IMR-90 (cell line): Measurements from ENCODE around the gene SERTAD4. TPM values are rescaled to one million over a fixed set of nuclear protein-coding genes. Genes with fewer than 3 reads are reported as not detected.

Experiments
- ATAC-seq: fragments of 200-7000 bp; cut with Tn5 transposase; 2 replicates; pipeline ENCODE4 v1.9.1; 2020; ENCODE audit warnings: low read depth, mild to moderate bottlenecking, moderate library complexity
- BruUV-seq: library from RNA; stranded (reverse); fragments of 400-500 nt; replicated peaks from 2 replicates; lab custom pipeline; 2021; lab: Mats Ljungman, UMichigan
- CTCF ChIA-PET: fragments of 300-600 bp; formaldehyde crosslinking; extraction: SDS; loops from one replicate; lab custom pipeline; 2021; ENCODE audit warnings: antibody characterized with exemption; lab: Yijun Ruan, JAX
- POLR2A ChIA-PET: fragments of 300-600 bp; sonication (Branson Sonifier 250); formaldehyde crosslinking; loops from one replicate; lab custom pipeline; 2022; ENCODE audit warnings: antibody characterized with exemption; ENCODE audit not compliant: unreplicated experiment; lab: Charles Lee
- DNase-seq: peaks from one replicate; pipeline ENCODE4 v3.0.0; 2013
- H2AFZ ChIP-seq: replicated peaks from 2 replicates; pipeline ENCODE3; 2013; ENCODE audit warnings: low read length, mild to moderate bottlenecking; ENCODE audit not compliant: poor library complexity
- H2AK5ac ChIP-seq: 2 replicates; pipeline ENCODE4 v1.6.1; 2013; ENCODE audit warnings: low read depth, low read length, inconsistent platforms
- H2AK9ac ChIP-seq: replicated peaks from 2 replicates; pipeline ENCODE3; 2013; ENCODE audit warnings: mild to moderate bottlenecking, low read depth, low read length, moderate library complexity; ENCODE audit not compliant: poor library complexity
- H2BK120ac ChIP-seq: 2 replicates; pipeline ENCODE4 v1.6.1; 2013; ENCODE audit warnings: low read depth, low read length, inconsistent platforms
- H2BK15ac ChIP-seq: 3 replicates; pipeline ENCODE4 v1.6.1; 2013; ENCODE audit warnings: low read depth, low read length, inconsistent platforms
- H2BK20ac ChIP-seq: 2 replicates; pipeline ENCODE4 v1.6.1; 2013; ENCODE audit warnings: low read depth, mild to moderate bottlenecking, inconsistent platforms, low read length, moderate library complexity
- H2BK5ac ChIP-seq: 2 replicates; pipeline ENCODE4 v1.6.1; 2013; ENCODE audit warnings: mild to moderate bottlenecking, low read depth, low read length, inconsistent platforms; ENCODE audit not compliant: poor library complexity, severe bottlenecking
- H3K14ac ChIP-seq: replicated peaks from 2 replicates; pipeline ENCODE4 v1.6.1; 2013; ENCODE audit warnings: low read depth, low read length, inconsistent platforms
- H3K18ac ChIP-seq: 2 replicates; pipeline ENCODE4 v1.6.1; 2013; ENCODE audit warnings: low read depth, low read length, control low read depth
- H3K23ac ChIP-seq: 2 replicates; pipeline ENCODE4 v1.6.1; 2013; ENCODE audit warnings: low read depth, low read length, inconsistent platforms
- H3K27ac ChIP-seq: 2 replicates; pipeline ENCODE4 v1.5.1; 2013; ENCODE audit warnings: mild to moderate bottlenecking, control low read depth, low read length; ENCODE audit not compliant: insufficient read depth
- H3K27me3 ChIP-seq: 2 replicates; pipeline ENCODE4 v1.6.1; 2013; ENCODE audit warnings: low read length; ENCODE audit not compliant: control insufficient read depth, insufficient read depth
- H3K36me3 ChIP-seq: 2 replicates; pipeline ENCODE4 v1.6.1; 2013; ENCODE audit warnings: low read length, mixed read lengths; ENCODE audit not compliant: control insufficient read depth, insufficient read depth
- H3K4ac ChIP-seq: 2 replicates; pipeline ENCODE4 v1.6.1; 2013; ENCODE audit warnings: low read depth, low read length, inconsistent platforms
- H3K4me1 ChIP-seq: 2 replicates; pipeline ENCODE4 v1.6.1; 2013; ENCODE audit warnings: low read length, mixed read lengths; ENCODE audit not compliant: control insufficient read depth, insufficient read depth
- H3K4me2 ChIP-seq: 2 replicates; pipeline ENCODE4 v1.6.1; 2013; ENCODE audit warnings: low read depth, mild to moderate bottlenecking, control low read depth, low read length, moderate library complexity
- H3K4me3 ChIP-seq: 2 replicates; pipeline ENCODE4 v1.5.1; 2013; ENCODE audit warnings: low read depth, mild to moderate bottlenecking, control low read depth, low read length, moderate library complexity; ENCODE audit not compliant: insufficient read depth
- H3K56ac ChIP-seq: 2 replicates; pipeline ENCODE4 v1.6.1; 2013; ENCODE audit warnings: low read length, inconsistent platforms; ENCODE audit not compliant: insufficient read depth; ENCODE audit errors: extremely low read depth
- H3K79me1 ChIP-seq, 2 experiments: 2 replicates each; pipeline ENCODE4 v1.6.1; 2013; ENCODE audit warnings: low read length in 2 of 2, inconsistent platforms in 1 of 2, low read depth in 1 of 2
- H3K9ac ChIP-seq: 2 replicates; pipeline ENCODE4 v1.6.1; 2013; ENCODE audit warnings: low read depth, low read length, control low read depth
- H3K9me1 ChIP-seq: 2 replicates; pipeline ENCODE4 v1.6.1; 2013; ENCODE audit warnings: low read length, inconsistent platforms; ENCODE audit not compliant: insufficient read depth
- H3K9me3 ChIP-seq: 2 replicates; pipeline ENCODE4 v1.6.1; 2013; ENCODE audit warnings: low read length; ENCODE audit not compliant: control insufficient read depth, insufficient read depth
- H4K20me1 ChIP-seq: 2 replicates; pipeline ENCODE4 v1.6.1; 2013; ENCODE audit warnings: low read length, inconsistent platforms; ENCODE audit not compliant: insufficient read depth
- H4K5ac ChIP-seq: 2 replicates; pipeline ENCODE4 v1.6.1; 2013; ENCODE audit warnings: mild to moderate bottlenecking, low read depth, low read length, control low read depth
- H4K8ac ChIP-seq, 2 experiments: 2 replicates each; pipeline ENCODE4 v1.6.1; 2013; ENCODE audit warnings: low read depth in 2 of 2, low read length in 2 of 2, control low read depth in 1 of 2, inconsistent platforms in 1 of 2
- H4K91ac ChIP-seq: 2 replicates; pipeline ENCODE4 v1.6.1; 2013; ENCODE audit warnings: low read depth, low read length, inconsistent platforms; ENCODE audit not compliant: insufficient read depth
- CEBPB ChIP-seq: IDR thresholded peaks from 2 replicates; pipeline ENCODE4 v1.6.1; 2012; ENCODE audit warnings: low read depth, low read length, improper control_type of control experiment
- ELK1 ChIP-seq: fragments of 150-350 bp; IDR thresholded peaks from 2 replicates; pipeline ENCODE4 v1.6.1; 2016; ENCODE audit warnings: low read depth, mild to moderate bottlenecking, low read length, moderate library complexity, borderline replicate concordance
- USF2 ChIP-seq: fragments of 150-350 bp; IDR thresholded peaks from 2 replicates; pipeline ENCODE4 v1.6.1; 2017; ENCODE audit warnings: mild to moderate bottlenecking, antibody characterized with exemption, low read length, low read depth
- WGBS, 2 experiments: methylation state at CpG; one replicate each; pipeline versions ENCODE4 v1.1.5 to v1.1.7; 2013; ENCODE audit warnings: missing lambda C conversion rate in 2 of 2; ENCODE audit not compliant: insufficient read length in 1 of 2; ENCODE audit errors: extremely low coverage in 2 of 2; 5-methylcytosine and 5-hydroxymethylcytosine counted together
- dilution Hi-C: fragments of 300-500 bp; cut with HindIII; formaldehyde crosslinking; loops from one replicate; pipeline ENCODE4 v1.14.3; 2018; ENCODE audit warnings: low sequenced_read_pairs; ENCODE audit not compliant: unreplicated experiment
- in situ Hi-C: fragments of 300-500 bp; cut with MboI; formaldehyde crosslinking; loops from 3 replicates; pipeline ENCODE4 v1.14.3; 2019; ENCODE audit warnings: low sequenced_read_pairs, inconsistent platforms, mixed read lengths
- intact Hi-C: fragments of 100-400 bp; cut with micrococcal nuclease; formaldehyde crosslinking; loops from 2 replicates; pipeline ENCODE4 v1.10.0; 2022
- polyA plus RNA-seq, 3 experiments: library from polyadenylated mRNA; depleted of rRNA; stranded (reverse); fragments of >200 nt; gene quantifications; 2 replicates each; pipeline ENCODE4 v1.2.3, GENCODE V29; 2012; ENCODE audit warnings: low replicate concordance in 1 of 3
- total RNA-seq: library from RNA; depleted of rRNA; stranded (reverse); fragments of >200 nt; gene quantifications from 2 replicates; pipeline ENCODE4 v1.2.3, GENCODE V29; 2012

Gene SERTAD4
- total and polyA plus RNA-seq, 2 of the 4 experiments (the other 2 are of a cell fraction) = under 0.01 to 0.22 TPM

- no peak overlapping the region for H2AK5ac ChIP-seq
- H3K23ac ChIP-seq = no peak overlapping the region
- no CpG with 5 or more reads among the region's 2 CpGs for WGBS, 2 experiments
- H2BK15ac ChIP-seq = no peak overlapping the region
- ATAC-seq = no peak
- H4K5ac ChIP-seq = no peak overlapping the region
- H4K8ac ChIP-seq = no peak overlapping the region
- TF ChIP-seq ELK1 (no peak), CEBPB (no peak), USF2 (no peak)
- H2BK120ac ChIP-seq = no peak overlapping the region
- H4K20me1 ChIP-seq = no peaks in the 10 kb centered on the region
- no peak for DNase-seq
- H3K9me1 ChIP-seq = no peaks in the 10 kb centered on the region
- no peak overlapping the region for H2AK9ac ChIP-seq
- no peaks in the 10 kb centered on the region for H3K4me1 ChIP-seq
- H3K4me2 ChIP-seq = no peak overlapping the region
- H3K9me3 ChIP-seq = no peaks in the 10 kb centered on the region
- POLR2A ChIA-PET = interaction anchor here (0.6 kb wide), 1 partner anchor 377 kb away, joined by 5 read pairs; no protein-coding TSS in a partner anchor
- H3K4ac ChIP-seq = no peak overlapping the region
- in situ Hi-C loops (no loop called here), intact Hi-C loops (no loop called here), dilution Hi-C loops (no loop called here)
- H2AFZ ChIP-seq = no peak overlapping the region
- H3K56ac ChIP-seq = no peak overlapping the region
- H3K79me1 ChIP-seq = no peaks in the 10 kb centered on the region
- peaks cover 4% of the 10 kb centered on the region for H3K27me3 ChIP-seq
- H4K91ac ChIP-seq = no peak overlapping the region
- H3K9ac ChIP-seq = no peak overlapping the region
- no peak overlapping the region for H3K18ac ChIP-seq
- CTCF ChIA-PET = no interaction called here
- no peak overlapping the region for H3K27ac ChIP-seq
- H2BK20ac ChIP-seq = no peak overlapping the region
- no TSS peak for BruUV-seq
- H3K14ac ChIP-seq = no peak overlapping the region
- H3K4me3 ChIP-seq = no peak overlapping the region
- H3K36me3 ChIP-seq = no peaks in the 10 kb centered on the region
- no peak overlapping the region for H2BK5ac ChIP-seq
Observed at GRCh38 chr1:210185063-210185462, 47.5 kb upstream of the SERTAD4 start.
